ENCODE data around the gene TLCD2.
"Not testable (repeated sequence)": the region's sequence is repeated elsewhere in the genome, so short reads cannot be mapped to it uniquely, and the experiment has no call there.

The TLCD2 gene

DNA sequence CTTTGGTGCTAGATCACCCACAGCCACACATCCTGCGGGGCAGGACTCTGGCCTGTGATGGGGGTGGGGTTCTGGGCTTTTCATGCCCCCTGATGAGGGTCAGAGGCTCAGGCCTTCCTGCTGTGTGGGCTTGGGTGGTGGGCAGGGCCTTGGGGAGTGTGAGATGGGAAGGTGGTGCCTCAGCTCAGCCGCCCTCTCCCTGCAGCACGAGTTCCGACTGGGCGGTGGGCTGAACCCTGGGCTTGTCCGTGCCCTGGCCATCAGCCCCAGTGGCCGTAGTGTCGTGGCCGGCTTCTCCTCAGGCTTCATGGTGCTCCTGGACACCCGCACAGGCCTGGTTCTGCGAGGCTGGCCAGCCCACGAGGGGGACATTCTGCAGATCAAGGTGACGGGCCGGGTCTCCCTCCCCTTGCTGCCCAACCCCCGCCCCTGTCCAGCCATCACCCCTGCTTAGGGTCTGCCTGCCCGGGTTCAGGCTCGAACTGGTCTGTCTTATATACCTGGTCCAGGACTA lies 25.7 kb upstream of the TLCD2 start:
- DNase-seq: no peak

DNA sequence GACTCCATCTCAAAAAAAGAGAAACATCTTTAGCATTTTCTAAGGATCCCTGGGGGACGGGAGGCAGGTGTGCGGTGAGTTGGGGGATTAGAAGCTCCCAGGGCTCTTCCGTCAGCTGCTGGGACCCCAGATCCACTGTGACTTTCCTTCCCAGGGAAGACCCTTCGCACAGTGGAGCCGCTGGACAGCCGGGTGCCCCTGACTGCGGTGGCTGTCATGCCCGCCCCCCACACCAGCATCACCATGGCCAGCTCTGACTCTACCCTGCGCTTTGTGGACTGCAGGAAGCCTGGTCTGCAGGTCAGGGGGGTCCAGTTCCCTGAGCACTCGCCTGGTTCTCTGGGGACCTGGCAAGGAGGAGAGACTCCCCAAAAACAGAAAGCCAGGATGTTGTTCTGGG lies 25.2 kb upstream of the TLCD2 start:
- DNase-seq: no peak

DNA sequence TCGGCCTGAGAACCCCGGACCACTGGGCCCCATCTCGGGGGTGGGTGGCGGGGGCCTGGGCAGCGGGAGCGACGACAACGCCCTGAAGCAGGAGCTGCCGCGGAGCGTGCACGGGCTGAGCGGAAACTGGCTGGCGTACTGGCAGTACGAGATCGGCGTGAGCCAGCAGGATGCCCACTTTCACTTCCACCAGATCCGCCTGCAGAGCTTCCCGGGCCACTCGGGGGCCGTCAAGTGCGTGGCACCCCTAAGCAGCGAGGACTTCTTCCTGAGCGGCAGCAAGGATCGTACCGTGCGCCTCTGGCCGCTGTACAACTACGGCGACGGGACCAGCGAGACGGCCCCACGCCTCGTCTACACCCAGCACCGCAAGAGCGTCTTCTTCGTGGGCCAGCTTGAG lies 23.6 kb upstream of the TLCD2 start:
- no peak for DNase-seq

DNA sequence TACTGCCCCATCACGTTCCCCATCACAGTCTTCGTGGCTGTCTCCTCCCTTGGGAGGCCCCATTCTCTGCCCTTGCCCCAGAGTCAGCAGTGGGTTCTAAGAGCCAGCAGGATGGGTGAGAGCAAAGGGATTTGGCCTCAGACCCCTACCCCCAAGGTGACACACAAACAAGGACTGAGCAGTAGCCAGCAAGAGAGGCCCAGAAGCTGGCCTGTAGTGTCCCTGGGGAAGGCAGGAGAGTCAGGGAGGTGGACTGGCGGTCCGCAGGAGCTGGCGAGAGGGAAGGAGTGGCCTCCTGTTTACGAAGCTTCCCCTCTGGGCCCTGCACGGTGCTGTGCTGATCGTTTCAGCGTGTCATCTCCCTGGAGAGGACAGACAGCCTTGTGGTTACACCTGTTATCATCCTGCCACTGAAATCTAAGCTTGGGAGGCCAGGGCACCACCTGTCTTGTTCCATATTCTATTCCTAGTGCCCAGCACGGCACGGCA lies 22.7 kb upstream of the TLCD2 start:
- DNase-seq: no peak

DNA sequence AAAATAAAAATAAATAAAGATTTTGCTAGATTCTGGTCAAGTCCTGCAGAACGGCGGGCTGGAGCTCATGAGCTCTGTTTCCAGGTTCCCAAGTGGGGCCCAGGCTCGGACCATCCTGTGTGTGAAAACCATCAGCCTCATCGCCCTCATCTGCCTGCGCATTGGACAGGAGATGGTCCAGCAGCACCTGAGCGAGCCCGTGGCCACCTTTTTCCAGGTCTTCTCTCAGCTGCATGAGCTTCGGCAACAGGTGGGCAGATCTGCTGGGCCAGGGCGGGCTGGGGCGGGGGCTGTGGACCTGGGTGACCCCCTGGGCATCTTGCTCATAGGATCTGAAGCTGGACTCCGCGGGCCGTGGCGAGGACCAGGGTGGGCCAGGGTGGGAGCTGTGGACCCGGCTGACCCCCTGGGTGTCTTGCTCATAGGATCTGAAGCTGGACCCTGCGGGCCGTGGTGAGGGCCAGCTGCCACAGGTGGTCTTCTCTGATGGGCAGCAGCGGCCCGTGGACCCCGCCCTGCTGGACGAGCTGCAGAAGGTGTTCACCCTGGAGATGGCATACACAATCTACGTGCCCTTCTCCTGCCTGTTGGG lies 22.2 kb upstream of the TLCD2 start:
- no peak for DNase-seq

DNA sequence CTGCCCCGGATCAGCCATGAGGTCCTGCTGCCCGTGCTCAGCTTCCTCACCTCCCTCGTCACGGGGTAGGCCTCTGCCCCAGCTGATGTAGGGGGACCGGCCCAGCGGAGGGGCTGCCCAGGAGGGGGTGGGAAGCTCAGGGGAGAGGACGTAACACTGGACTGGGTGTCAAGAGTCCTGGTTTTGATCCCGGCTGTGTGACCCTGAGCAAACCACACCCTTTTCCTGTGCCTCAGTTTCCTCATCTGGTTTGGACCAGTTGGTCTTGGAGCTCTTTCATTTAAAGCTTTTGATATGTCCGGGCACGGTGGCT lies 21.0 kb upstream of the TLCD2 start:
- DNase-seq: no peak

DNA sequence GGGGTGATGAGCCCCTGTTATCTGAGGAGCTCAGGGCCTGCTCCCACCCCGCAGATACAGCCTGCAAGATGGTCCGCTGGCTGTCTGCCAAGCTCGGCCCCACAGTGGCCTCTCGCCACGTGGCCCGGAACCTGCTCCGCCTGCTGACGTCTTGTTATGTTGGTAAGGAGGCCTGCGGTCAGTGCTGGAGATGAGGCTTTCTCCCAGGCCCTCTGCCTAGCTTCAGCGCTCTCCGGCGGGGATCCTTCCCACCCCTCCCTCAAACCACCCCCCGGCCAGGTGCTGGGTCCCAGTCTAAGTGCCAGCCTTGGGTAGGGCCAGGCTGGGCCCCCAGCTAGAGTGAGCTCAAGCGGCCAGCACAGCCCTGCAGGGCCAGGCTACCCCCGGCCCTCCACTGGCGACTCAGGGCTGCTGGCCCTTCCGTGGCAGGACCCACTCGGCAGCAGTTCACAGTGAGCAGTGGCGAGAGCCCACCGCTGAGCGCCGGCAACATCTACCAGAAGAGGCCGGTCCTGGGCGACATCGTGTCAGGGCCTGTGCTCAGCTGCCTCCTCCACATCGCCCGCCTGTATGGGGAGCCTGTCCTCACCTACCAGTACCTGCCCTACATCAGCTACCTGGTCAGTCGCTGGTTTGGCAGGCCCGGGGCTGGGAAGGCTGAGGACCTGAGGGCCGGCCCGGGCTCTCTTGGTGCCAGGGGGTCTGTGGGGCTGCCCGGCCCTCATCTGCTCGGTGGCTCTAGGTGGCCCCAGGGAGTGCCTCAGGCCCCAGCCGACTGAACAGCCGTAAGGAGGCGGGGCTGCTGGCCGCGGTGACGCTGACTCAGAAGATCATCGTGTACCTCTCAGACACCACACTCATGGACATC lies 20.4 kb upstream of the TLCD2 start:
- DNase-seq: no peak

DNA sequence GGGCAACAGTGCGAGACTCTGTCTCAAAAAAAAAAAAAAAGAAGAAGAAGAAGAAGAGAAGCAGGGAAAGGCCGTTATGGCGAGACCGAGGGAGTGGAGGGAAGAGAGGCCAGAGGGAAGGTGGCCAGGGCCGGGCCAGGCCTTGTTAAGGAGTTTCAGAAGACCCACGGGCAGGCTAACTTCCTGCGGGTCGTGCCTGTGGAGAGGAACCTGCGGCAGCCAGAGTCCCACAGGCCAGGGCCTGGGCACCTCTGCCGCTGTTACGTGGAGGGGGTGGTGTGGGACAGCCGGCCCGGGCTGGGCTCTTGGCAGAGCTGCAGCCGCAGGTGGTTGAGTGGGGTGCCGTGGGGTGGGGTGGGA lies 19.8 kb upstream of the TLCD2 start:
- DNase-seq: no peak

DNA sequence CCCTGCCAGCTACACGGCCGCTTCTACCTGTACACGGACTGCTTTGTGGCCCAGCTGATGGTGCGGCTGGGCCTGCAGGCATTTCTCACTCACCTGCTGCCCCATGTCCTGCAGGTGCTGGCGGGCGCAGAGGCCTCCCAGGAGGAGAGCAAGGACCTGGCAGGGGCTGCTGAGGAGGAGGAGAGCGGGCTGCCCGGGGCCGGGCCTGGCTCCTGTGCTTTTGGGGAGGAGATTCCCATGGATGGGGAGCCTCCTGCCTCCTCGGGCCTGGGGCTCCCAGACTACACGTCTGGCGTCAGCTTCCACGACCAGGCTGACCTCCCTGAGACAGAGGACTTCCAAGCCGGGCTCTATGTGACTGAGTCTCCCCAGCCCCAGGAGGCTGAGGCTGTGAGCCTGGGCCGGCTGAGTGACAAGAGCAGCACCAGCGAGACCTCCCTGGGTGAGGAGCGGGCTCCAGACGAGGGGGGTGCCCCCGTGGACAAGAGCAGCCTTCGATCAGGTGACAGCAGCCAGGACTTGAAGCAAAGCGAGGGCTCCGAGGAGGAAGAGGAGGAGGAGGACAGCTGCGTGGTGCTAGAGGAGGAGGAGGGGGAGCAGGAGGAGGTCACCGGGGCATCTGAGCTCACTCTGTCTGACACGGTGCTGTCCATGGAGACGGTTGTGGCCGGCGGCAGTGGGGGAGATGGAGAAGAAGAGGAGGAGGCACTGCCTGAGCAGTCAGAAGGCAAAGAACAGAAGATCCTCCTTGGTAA lies 17.9 kb upstream of the TLCD2 start:
- no peak for DNase-seq

DNA sequence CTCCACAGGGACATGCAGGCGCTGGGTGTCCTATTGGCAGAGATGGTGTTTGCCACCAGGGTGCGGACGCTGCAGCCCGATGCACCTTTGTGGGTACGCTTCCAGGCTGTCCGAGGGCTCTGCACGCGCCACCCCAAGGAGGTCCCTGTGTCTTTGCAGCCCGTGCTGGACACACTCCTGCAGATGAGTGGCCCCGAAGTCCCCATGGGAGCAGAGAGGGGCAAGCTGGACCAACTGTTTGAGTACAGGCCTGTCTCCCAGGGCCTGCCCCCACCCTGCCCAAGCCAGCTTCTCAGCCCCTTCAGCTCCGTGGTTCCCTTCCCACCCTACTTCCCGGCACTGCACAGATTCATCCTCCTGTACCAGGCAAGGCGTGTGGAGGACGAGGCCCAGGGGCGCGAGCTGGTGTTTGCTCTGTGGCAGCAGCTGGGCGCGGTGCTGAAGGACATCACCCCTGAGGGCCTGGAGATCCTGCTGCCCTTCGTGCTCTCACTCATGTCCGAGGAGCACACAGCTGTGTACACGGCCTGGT lies 17.1 kb upstream of the TLCD2 start:
- no peak for DNase-seq

DNA sequence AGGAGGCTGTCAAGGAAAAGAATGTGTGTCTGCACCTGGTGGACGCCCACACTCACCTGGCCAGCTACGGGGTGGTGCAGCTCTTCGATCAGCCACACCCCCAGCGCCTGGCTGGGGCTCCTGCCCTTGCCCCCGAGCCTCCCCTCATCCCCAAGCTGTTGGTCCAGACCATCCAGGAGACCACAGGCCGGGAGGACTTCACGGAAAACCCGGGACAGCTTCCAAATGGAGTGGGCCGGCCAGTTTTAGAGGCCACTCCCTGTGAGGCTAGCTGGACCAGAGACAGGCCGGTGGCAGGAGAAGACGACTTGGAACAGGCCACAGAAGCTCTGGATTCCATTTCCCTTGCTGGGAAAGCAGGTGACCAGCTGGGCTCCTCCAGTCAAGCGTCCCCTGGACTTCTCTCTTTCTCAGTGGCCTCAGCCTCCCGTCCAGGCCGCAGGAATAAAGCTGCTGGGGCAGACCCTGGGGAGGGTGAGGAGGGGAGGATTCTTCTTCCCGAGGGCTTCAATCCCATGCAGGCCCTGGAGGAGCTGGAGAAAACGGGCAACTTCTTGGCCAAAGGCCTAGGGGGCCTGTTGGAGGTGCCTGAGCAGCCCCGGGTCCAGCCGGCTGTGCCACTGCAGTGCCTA lies 16.6 kb upstream of the TLCD2 start:
- DNase-seq: no peak

DNA sequence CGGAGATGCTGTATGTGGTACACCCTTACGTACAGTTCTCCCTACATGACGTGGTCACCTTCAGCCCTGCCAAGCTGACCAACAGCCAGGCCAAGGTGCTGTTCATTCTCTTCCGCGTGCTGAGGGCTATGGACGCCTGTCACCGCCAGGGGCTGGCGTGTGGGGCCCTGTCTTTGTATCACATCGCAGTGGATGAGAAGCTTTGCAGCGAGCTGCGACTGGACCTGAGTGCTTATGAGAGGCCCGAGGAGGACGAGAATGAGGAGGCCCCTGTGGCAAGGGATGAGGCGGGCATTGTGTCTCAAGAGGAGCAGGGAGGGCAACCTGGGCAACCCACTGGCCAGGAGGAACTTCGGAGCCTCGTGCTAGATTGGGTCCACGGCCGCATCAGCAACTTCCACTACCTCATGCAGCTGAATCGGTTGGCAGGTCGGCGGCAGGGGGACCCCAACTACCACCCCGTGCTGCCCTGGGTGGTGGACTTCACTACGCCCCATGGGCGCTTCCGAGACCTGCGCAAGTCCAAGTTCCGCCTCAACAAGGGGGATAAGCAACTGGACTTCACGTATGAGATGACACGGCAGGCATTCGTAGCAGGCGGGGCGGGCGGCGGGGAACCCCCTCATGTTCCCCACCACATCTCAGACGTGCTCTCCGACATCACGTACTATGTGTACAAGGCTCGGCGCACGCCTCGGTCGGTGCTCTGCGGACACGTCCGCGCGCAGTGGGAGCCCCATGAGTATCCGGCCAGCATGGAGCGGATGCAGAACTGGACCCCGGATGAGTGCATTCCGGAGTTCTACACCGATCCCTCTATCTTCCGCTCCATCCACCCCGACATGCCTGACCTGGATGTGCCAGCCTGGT lies 15.7 kb upstream of the TLCD2 start:
- DNase-seq: no peak

DNA sequence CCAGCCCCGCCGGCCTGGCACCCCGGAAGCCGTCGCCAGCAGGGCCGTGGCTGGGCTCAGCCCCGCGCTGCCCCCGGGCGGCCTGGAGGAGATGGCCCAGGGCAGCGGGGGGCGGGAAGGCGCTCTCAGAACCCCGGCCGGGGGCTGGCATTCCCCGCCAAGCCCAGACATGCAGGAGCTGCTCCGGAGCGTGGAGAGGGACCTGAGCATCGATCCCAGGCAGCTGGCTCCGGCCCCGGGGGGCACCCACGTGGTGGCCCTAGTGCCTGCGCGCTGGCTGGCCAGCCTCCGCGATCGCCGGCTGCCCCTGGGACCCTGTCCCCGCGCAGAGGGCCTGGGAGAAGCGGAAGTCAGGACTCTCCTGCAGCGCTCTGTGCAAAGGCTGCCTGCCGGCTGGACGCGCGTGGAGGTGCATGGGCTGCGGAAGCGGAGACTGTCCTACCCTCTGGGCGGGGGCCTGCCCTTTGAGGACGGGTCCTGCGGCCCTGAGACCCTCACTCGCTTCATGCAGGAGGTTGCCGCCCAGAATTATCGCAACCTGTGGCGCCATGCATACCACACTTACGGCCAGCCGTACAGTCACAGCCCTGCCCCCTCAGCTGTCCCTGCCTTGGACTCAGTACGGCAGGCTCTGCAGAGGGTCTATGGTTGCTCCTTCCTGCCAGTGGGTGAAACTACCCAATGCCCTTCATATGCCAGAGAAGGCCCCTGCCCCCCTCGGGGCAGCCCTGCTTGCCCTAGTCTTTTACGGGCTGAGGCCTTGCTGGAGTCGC lies 14.9 kb upstream of the TLCD2 start:
- no peak for DNase-seq

DNA sequence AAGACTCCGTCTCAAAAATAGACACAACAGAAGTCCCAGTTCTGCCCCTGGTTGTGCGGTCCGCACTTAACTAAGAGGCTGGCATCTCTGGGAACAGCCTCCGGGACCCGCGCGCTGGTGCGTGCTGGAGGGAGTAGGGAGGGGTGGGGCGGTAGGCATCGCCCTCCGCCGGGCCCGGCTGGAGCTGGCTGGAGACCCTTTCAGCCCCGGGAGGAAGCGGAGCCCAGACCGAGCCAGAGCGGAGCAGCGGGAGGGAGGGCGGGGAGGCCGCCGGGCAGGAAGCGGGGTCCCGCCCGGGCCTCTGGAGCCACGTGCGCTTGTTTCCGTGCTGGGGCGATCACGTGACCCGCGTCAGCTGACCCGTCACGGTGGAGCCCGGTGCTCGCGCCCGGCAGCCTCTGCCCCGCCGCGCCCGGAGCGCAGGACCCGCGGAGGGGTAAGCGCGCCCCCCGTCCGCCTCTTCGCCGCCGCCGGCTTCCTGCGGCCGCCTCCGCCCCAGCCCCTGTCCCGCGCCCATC lies 14.2 kb upstream of the TLCD2 start, which contains the start of gene WDR81:
TSS of gene WDR81 (plus strand) at position 354 of the 518 bp plus-strand sequence. CDS start 256 bp downstream, outside the sequence.
- DNase-seq: peak; percentile 86

DNA sequence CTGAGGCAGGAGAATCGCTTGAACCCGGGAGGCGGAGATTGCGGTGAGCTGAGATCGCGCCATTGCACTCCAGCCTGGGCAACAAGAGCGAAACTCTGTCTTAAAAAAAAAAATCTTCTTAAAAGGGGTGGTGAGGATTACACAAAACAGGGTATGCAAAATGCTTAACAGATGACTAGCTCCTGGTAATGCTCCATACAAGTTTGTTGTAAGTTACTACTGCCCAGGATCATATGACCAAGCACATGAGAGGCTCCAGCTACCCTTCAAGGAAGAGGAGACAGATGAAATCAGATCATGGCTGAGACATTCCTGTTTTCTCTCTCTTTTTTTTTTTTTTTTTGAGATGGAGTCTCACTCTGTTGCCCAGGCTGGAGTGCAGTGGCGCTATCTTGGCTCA lies 11.8 kb upstream of the TLCD2 start:
- DNase-seq: not testable (repeated sequence)

DNA sequence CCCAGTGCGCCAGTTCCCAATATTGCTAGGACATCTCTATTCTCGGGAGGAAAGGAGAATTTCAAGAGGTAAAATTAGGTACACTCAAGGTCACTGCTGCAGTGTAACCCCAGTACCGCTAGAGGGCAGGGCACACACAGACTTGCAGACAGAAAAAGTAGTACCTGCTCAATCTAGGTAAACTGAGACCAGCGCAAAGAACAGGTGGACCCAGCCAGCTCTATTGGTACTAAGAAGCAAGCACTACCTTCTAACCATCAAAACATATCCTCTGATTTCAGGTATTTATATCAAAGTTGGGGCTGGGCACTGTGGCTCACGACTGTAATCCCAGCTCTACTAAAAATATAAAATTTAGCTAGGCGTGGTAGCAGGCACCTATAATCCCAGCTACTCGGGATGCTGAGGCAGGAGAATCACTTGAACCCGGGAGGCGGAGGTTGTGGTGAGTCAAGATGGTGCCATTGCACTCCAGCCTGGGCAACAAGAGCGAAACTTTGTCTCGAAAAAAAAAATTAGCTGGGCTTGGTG lies 10.7 kb upstream of the TLCD2 start:
- peak; percentile 64 for DNase-seq

DNA sequence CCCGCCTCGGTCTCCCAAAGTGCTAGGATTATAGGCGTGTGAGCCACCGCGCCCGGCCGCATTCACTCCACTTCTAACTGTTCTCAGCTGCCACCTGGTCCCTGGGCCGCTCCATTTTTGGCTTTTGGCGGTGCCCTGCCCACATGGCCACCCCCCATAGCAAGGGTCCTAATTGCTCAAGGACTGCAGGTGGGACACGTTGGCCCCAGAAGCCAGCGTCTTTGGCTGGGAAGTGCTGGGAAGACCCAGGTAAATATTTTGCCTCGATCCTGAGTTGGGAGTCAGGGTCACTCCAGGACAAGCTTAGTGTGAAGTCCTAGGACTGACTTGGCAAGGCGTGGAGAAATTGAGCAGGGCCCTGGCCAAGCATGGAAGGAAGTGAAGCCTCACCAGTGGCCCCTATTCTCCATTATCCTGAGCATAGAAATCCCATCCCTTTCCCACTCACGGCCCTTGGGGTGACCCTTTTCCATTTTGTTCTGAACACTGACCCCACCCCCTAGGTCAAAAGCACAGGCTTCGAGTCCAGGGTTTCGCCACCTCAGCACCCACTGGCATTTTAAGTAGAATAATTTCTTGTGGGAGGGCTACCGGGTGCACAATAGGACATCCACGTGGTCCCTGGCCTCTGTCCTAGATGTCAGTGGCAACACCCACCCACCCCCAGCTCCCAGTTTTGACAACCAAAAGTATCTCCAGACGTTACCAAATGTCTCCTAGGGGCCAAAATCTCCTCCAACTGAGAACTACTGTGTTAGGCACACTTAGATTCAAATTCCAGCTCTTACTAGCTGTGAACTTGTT lies 8.4 kb upstream of the TLCD2 start:
- DNase-seq: no peak

DNA sequence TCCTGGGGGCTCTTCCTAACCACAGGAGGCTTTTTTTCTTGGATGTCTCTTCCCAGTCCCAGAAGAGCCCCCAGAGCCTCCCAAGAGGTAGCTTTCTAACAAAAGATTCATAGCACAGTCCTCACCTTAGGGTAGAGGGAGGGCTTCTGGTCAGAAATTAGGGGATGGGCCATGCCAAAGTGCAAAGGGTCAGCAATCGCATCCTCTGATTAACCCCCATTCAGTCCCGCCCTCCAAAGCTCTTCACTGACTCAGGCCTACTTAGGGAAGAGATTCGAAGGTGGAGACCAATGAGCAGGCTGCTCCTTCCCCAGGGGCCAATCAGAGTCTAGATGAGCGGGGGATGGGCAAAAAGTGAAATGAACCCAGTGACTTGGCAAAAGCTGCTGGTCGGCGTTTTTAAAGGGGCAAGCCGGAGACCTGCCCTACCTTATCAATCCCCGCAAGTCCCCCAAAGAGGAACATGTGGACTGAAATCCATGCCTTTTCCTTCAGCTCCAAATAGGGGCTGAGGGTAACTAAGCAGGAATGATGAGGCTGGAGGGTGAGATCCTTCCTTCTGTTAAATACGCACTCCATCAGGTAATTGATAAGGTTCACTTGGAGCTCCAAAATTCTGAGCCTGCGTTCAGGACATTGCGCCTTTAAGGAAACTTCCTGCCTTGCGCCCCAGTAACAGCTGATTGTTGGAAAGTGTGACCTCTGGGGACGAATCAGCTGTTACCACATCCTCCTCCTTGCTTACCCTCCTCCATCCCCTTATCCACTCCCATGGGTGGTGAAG lies 6.9 kb upstream of the TLCD2 start:
- peak; percentile 91 for DNase-seq
